ENCODE results near the gene DDB1.

DNA sequence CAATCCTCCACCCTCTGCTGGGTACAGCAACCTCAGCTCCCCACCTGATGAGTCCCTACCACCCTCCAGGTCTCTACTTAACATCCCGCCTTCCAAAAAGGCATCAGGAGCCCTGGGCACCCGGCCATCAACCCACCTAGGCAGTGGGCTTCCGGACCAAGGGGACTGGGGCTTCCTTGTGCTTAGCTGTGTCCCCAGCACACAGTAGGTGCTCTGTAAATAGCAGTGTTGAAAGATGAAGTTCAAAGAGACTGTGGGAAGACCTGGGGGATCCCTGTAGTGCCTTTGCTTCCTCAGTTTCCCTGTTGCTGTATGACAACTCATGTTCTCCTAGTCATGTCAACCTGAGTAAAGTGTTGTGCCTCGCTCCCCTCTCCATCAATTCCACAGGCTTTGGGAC is 58.8 kb downstream of the DDB1 start:
- no peak for TF ChIP-seq POLR2AphosphoS5 (IDR thresholded peaks at IDR 0.05; ENCODE audit: low read depth, low read length)
- TF ChIP-seq POLR2A (IDR thresholded peaks at IDR 0.05; ENCODE audit: low read depth, low read length), result no peak
- no peak for TF ChIP-seq TAF1 (IDR thresholded peaks at IDR 0.05; ENCODE audit: borderline replicate concordance, low read depth, low read length)

All from GM12892 (cell line).